ENCODE measurements around the gene GJC2.

GJC2 gene

DNA sequence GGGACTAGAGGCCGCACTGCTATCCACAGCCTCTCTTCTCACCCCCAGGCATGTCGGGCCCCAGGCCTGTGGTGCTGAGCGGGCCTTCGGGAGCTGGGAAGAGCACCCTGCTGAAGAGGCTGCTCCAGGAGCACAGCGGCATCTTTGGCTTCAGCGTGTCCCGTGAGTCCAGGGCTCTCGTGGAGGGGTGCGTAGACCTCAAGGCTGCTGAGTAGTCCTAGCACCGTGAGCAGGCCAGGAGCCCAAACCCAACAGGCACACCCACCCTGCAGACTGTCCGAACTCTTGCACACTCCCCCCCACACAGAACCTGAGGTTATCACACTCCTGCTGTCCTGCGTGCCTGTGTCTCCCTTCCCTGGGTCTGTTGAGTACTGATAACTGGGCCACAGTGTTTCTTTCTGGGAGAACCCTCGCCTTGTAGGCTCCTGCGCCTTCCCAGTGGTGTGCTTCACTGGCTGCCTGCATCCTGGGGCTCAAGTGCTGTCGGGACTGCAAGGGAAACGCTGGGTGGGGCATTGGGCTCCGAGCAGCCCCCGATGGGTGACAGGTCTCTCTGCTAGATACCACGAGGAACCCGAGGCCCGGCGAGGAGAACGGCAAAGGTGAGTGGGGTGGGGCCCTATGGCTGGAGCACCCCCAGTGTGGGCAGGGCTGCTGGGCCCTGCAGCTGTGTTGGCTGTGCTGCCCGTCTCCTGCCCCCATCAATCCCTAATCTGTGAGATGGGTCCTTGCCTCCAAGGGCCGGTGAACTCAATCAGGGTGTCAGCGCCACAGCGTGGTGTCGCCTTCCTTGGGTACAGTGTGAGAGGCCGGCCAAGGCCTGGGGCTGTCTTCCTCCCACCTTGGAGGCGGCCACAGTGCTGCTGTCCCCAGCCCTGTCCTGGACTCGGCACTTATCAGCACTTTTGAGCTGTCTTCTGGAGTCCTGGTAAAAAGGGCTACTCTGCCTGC lies 4.0 kb upstream of the GJC2 start:
- H3K9me3 Mint-ChIP-seq, result no peaks in the 10 kb centered on the region

DNA sequence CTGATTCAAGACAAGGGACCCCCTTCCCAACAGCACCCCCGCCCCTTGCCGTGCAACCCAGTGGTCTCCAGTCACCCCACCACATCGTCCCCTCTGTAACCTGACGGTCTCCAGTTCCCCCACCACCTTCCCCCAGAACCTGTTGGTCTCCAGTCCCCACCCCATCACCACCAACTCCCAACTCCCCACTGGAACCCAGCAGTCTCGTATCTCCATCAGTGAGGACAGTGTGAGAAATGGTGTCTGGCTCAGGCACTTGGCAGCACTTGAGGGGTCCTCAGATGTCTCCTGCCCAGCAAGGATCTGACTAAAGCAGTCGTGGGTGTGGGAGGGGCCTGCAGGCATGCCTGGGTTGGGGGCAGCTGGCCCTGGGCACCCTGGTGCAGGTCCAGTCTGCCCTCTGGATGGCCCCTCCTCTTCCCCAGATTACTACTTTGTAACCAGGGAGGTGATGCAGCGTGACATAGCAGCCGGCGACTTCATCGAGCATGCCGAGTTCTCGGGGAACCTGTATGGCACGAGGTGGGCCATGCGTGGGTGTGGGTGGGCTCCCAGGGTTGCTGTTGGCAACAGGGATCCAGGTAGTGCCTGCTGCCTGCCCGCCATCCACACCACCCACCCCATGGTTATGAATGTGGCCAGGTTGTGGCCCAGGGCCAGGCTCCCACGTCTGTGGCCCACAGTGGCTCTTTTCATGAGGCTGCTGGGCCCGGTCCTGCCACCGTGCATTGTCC lies 3.1 kb upstream of the GJC2 start:
- TF ChIP-seq, protein P1, sequence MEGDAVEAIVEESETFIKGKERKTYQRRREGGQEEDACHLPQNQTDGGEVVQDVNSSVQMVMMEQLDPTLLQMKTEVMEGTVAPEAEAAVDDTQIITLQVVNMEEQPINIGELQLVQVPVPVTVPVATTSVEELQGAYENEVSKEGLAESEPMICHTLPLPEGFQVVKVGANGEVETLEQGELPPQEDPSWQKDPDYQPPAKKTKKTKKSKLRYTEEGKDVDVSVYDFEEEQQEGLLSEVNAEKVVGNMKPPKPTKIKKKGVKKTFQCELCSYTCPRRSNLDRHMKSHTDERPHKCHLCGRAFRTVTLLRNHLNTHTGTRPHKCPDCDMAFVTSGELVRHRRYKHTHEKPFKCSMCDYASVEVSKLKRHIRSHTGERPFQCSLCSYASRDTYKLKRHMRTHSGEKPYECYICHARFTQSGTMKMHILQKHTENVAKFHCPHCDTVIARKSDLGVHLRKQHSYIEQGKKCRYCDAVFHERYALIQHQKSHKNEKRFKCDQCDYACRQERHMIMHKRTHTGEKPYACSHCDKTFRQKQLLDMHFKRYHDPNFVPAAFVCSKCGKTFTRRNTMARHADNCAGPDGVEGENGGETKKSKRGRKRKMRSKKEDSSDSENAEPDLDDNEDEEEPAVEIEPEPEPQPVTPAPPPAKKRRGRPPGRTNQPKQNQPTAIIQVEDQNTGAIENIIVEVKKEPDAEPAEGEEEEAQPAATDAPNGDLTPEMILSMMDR (IDR thresholded peaks at IDR 0.05), result no peak
- Mint-ChIP-seq H3K9me3 (no peaks in the 10 kb centered on the region), H3K4me3 (no peak overlapping the region), H3K36me3 (ENCODE audit: low read depth) (no peaks in the 10 kb centered on the region), H3K4me1 (peaks cover 20% of the 10 kb centered on the region), H3K27ac (no peak overlapping the region), H3K27me3 (ENCODE audit: low read depth, poor library complexity) (peaks cover 3% of the 10 kb centered on the region)
- DNase-seq, result no peak

More for the DNA sequence above, 4.0 kb upstream of the GJC2 start:
- DNase-seq, result no peak
- peaks cover 25% of the 10 kb centered on the region for H3K4me1 Mint-ChIP-seq
- no peak overlapping the region for H3K27ac Mint-ChIP-seq
- H3K27me3 Mint-ChIP-seq (ENCODE audit: low read depth, poor library complexity), result peaks cover 3% of the 10 kb centered on the region
- no peaks in the 10 kb centered on the region for H3K36me3 Mint-ChIP-seq (ENCODE audit: low read depth)
- TF ChIP-seq, protein P1 (IDR thresholded peaks at IDR 0.05), result no peak
- no peak overlapping the region for H3K4me3 Mint-ChIP-seq

GRCh38 chr1:228147151-228147693 lies 2.5 kb upstream of the GJC2 start:
- Mint-ChIP-seq H3K36me3 (ENCODE audit: low read depth) (no peaks in the 10 kb centered on the region), H3K27me3 (ENCODE audit: low read depth, poor library complexity) (peaks cover 3% of the 10 kb centered on the region), H3K4me1 (peaks cover 20% of the 10 kb centered on the region), H3K27ac (no peak overlapping the region), H3K9me3 (no peaks in the 10 kb centered on the region), H3K4me3 (no peak overlapping the region)
- no peak for DNase-seq
- TF ChIP-seq, protein P1 (IDR thresholded peaks at IDR 0.05), result no peak

DNA sequence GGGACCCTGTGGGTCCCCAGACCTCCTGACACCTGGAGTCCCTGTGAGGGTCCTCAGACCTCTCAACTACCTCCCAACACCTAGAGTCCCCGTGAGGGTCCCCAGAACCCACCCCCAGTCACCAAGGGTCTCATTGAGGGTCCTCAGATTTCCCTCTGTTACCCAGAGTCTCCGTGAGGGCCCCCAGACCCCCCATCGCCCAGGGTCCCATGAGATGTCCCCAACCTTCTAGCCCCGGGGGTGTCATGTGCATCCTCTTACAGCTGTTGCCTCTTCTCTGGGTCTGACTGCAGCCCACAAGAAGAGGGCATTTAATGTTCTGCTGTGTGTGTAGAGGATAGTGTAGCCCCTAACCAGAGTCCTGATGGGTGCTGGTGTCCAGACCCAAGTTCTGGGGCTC lies 2.0 kb upstream of the GJC2 start:
- TF ChIP-seq, protein P1 (IDR thresholded peaks at IDR 0.05), result no peak
- Mint-ChIP-seq H3K27me3 (ENCODE audit: low read depth, poor library complexity) (peaks cover 3% of the 10 kb centered on the region), H3K4me3 (no peak overlapping the region)

GRCh38 chr1:228148196-228148861 lies 1.4 kb upstream of the GJC2 start:
- no peaks in the 10 kb centered on the region for H3K36me3 Mint-ChIP-seq (ENCODE audit: low read depth)

More for the DNA sequence above, 2.0 kb upstream of the GJC2 start:
- Mint-ChIP-seq H3K9me3 (no peaks in the 10 kb centered on the region), H3K27ac (no peak overlapping the region), H3K36me3 (ENCODE audit: low read depth) (no peaks in the 10 kb centered on the region), H3K4me1 (peaks cover 23% of the 10 kb centered on the region)
- DNase-seq, result no peak

More at GRCh38 chr1:228148196-228148861, 1.4 kb upstream of the GJC2 start:
- peaks cover 23% of the 10 kb centered on the region for H3K4me1 Mint-ChIP-seq
- H3K27me3 Mint-ChIP-seq (ENCODE audit: low read depth, poor library complexity), result peaks cover 1% of the 10 kb centered on the region
- no peaks in the 10 kb centered on the region for H3K9me3 Mint-ChIP-seq
- TF ChIP-seq, protein P1 (IDR thresholded peaks at IDR 0.05), result no peak
- no peak overlapping the region for H3K27ac Mint-ChIP-seq
- no peak overlapping the region for H3K4me3 Mint-ChIP-seq
- DNase-seq, result no peak

All from nephron progenitor cell (in vitro differentiated cells).